PFSK-1 (cell line): ENCODE results near the gene RPTN. TPM values are rescaled to one million over a fixed set of nuclear protein-coding genes. Genes with fewer than 3 reads are reported as not detected.

Source experiments
- FOXP2 ChIP-seq: optimal IDR thresholded peaks from 2 replicates; pipeline ENCODE3; 2011; ENCODE audit warnings: borderline replicate concordance, control low read depth, inconsistent platforms; ENCODE audit not compliant: insufficient read depth; ENCODE audit errors: extremely low read length, extremely low read depth
- POLR2AphosphoS5 ChIP-seq: IDR thresholded peaks from 2 replicates; pipeline ENCODE4 v1.6.1; 2012; ENCODE audit warnings: low read depth, mild to moderate bottlenecking, control low read depth, low read length, moderate library complexity
- REST ChIP-seq, 2 experiments: IDR thresholded peaks; 2 replicates each; pipeline versions ENCODE4 v1.6.1 to v1.8.0; 2011 to 2012; ENCODE audit warnings: low read depth in 2 of 2, low read length in 2 of 2, control low read depth in 1 of 2, inconsistent platforms in 1 of 2, mild to moderate bottlenecking in 1 of 2, moderate library complexity in 1 of 2; ENCODE audit not compliant: insufficient read depth in 1 of 2
- SIN3A ChIP-seq: IDR thresholded peaks from 2 replicates; pipeline ENCODE4 v1.6.1; 2012; ENCODE audit warnings: mild to moderate bottlenecking, low read length, moderate library complexity, borderline replicate concordance; ENCODE audit not compliant: insufficient read depth
- TAF1 ChIP-seq: IDR thresholded peaks from 2 replicates; pipeline ENCODE4 v1.6.1; 2012; ENCODE audit warnings: low read length, control low read depth, borderline replicate concordance; ENCODE audit not compliant: insufficient read depth
- polyA plus RNA-seq: library from polyadenylated mRNA; unstranded; fragments of >200 nt; gene quantifications from one replicate; pipeline ENCODE4 v1.2.1, GENCODE V29; 2012; ENCODE audit warnings: low read depth, missing spikeins; ENCODE audit not compliant: insufficient read length

RPTN gene, protein sequence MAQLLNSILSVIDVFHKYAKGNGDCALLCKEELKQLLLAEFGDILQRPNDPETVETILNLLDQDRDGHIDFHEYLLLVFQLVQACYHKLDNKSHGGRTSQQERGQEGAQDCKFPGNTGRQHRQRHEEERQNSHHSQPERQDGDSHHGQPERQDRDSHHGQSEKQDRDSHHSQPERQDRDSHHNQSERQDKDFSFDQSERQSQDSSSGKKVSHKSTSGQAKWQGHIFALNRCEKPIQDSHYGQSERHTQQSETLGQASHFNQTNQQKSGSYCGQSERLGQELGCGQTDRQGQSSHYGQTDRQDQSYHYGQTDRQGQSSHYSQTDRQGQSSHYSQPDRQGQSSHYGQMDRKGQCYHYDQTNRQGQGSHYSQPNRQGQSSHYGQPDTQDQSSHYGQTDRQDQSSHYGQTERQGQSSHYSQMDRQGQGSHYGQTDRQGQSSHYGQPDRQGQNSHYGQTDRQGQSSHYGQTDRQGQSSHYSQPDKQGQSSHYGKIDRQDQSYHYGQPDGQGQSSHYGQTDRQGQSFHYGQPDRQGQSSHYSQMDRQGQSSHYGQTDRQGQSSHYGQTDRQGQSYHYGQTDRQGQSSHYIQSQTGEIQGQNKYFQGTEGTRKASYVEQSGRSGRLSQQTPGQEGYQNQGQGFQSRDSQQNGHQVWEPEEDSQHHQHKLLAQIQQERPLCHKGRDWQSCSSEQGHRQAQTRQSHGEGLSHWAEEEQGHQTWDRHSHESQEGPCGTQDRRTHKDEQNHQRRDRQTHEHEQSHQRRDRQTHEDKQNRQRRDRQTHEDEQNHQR
- not detected for polyA plus RNA-seq

- TF ChIP-seq SIN3A (no peak), REST (IDR thresholded peaks at IDR 0.05; ENCODE audit: insufficient read depth in 1 of 2, low read depth in 2 of 2, low read length in 2 of 2) (no peak), FOXP2 (no peak), TAF1 (no peak), POLR2AphosphoS5 (no peak)
Observed at GRCh38 chr1:152159144-152159543, at the start of gene RPTN. RPTN (minus strand) TSS chr1:152159228; CDS start chr1:152157889, 1,339 bp downstream.

GRCh38 chr1:152198982-152199381, 40.0 kb upstream of the RPTN start:
- no peak for TF ChIP-seq TAF1
- TF ChIP-seq REST (IDR thresholded peaks at IDR 0.05; ENCODE audit: insufficient read depth in 1 of 2, low read depth in 2 of 2, low read length in 2 of 2), result no peak
- no peak for TF ChIP-seq SIN3A
- TF ChIP-seq POLR2AphosphoS5, result no peak
- TF ChIP-seq FOXP2, result no peak

DNA sequence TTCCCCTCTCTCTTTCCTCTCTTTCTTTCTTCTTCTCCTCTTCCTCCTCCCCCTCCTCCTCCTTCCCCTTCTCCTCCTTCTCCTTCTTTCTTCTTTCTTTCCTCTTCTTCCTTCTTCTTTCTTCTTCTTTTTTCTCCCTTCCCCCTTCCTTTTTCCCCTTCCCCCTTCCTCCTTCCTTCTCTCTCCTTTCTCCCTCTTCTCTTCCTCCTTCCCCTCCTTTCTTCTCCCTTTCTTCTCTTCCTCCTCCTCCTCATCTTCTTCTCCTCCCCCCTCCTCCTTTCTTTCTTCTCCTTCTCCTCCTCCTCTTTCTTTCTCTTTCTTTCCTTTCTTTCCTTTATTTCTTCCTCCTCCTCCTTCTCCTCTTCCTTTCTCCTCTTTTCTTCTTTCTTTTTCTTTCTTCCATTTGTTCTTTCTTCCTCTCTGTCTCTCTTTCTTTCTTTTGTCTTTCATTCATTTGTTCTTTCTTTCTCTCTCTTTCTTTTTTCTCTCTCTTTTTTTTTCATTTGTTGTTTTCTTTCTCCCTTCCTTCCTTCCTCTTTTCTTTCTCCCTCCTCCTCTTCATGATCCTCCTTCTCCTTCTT, 38.4 kb upstream of the RPTN start:
- no peak for TF ChIP-seq SIN3A
- no peak for TF ChIP-seq REST (IDR thresholded peaks at IDR 0.05; ENCODE audit: insufficient read depth in 1 of 2, low read depth in 2 of 2, low read length in 2 of 2)
- TF ChIP-seq TAF1, result no peak
- no peak for TF ChIP-seq FOXP2
- no peak for TF ChIP-seq POLR2AphosphoS5

DNA sequence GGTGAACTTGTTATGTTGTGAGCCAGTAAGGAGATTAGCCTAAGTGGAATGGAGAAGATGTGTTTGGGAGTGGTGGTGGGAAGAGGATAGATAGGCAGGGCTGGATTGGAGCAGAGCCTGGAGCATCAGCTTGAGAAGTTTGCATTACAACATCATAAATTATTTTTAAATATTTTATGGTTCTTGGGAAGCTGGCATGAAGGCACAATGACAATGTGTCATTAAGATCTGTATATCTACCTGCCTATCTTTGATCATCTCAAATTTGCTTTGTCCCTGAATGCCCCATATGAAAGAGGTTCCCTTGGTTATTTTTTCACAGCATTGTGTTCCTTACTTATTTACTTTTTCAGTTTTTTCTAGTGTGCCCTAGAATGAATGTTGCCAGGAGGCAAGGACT, 32.7 kb upstream of the RPTN start:
- no peak for TF ChIP-seq REST (IDR thresholded peaks at IDR 0.05; ENCODE audit: insufficient read depth in 1 of 2, low read depth in 2 of 2, low read length in 2 of 2)
- TF ChIP-seq TAF1, result no peak
- no peak for TF ChIP-seq FOXP2
- no peak for TF ChIP-seq POLR2AphosphoS5
- no peak for TF ChIP-seq SIN3A
